ENCODE data around the gene CHMP6.

Gene CHMP6

GRCh38 chr17:80956321-80957190, 35.1 kb upstream of the CHMP6 start:
- DNase-seq = no peak

DNA sequence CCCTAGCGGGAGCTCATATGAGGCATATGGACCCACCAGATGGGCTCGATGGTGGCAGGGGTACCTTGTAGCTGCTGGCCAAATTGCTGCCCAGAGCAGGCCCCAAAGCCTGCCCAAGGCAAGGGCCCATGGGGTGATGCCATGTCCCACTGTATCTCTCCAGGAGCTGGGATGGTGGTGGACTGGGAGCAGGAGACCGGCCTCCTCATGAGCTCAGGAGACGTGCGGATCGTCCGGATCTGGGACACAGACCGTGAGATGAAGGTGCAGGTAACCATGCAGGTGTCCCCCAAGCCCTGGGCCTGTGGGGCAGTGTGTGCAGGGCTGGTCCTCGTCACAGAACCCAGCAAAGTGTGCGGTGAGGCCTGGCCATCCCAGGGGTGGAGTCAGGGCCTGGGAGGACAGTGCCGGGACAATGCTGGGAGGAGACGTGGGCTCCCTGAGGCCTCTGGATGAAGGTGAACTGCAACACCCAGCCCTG, 34.1 kb upstream of the CHMP6 start:
- DNase-seq = no peak

GRCh38 chr17:80959330-80960036, 32.2 kb upstream of the CHMP6 start:
- no peak for DNase-seq

- DNase-seq = no peak
Measured at GRCh38 chr17:80960037-80960796, 31.4 kb upstream of the CHMP6 start.

DNA sequence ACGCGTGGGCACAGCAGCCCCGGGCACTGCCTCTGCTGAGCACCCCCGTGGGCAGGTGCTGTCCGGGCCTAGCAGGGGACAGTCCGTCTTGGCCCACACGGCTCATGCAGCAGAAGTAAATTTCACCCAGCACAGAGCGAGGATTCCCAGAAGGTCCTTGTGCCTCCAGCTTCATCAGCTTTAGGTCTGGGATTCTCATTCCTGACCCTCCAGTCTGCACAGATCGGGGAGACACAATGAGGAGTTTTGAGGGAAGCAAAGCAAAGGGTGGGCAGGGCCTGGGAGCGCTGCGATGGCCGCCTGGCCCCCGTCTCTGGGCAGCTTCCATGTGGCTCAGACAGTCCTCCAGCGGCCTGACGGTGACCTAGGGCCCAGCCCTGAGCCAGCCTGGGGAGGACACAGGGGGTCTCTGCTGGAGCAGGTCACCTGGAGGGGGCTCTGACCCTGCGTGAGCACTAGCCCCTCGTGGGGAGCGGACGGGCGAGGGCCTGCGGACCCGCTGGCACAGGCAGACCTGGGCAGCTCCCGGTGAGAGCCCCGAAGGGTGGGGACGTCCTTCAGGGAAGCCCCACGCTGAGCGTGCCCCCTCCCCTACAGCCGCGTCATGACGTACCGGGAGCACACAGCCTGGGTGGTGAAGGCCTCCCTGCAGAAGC, 30.7 kb upstream of the CHMP6 start:
- DNase-seq = no peak

- no peak for DNase-seq
Measured at GRCh38 chr17:80961541-80962330, 29.9 kb upstream of the CHMP6 start.

GRCh38 chr17:80962356-80963329, 29.0 kb upstream of the CHMP6 start:
- DNase-seq = no peak

- no peak for DNase-seq
Measured at GRCh38 chr17:80963812-80964543, 27.7 kb upstream of the CHMP6 start.

GRCh38 chr17:80964544-80964856, 27.1 kb upstream of the CHMP6 start:
- no peak for DNase-seq

- no peak for DNase-seq
Measured at GRCh38 chr17:80964859-80965580, 26.6 kb upstream of the CHMP6 start.

- DNase-seq = no peak
Measured at GRCh38 chr17:80965606-80966005, 26.0 kb upstream of the CHMP6 start.

DNA sequence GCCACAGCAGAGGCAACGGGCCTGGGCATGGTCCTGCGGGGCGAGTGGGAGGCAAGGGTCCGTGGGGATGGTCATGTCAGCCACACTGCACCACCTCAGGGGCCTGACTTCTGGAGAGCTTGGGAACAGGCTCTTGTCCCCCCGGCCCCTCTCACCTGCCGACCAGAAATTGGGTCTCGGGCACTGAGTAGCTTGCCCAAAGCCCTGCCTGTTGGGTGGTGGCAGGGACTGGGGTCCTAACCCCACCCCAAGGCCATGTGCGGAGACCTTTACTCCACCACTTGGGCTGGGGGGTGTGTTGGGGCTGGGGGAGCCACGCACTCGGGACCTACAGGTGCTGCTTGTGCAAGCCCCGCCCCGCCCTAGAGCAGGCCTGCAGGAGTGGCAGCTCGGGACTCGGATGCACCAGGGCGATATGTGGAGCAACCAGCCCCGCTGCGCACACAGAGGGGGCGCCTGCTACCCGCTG, 24.2 kb upstream of the CHMP6 start:
- no peak for DNase-seq

- peak; percentile 79 for DNase-seq
Measured at GRCh38 chr17:80968602-80969029, 23.0 kb upstream of the CHMP6 start.

GRCh38 chr17:80969030-80969673, 22.5 kb upstream of the CHMP6 start:
- no peak for DNase-seq

- DNase-seq = no peak
Measured at GRCh38 chr17:80969674-80970043, 22.0 kb upstream of the CHMP6 start.

GRCh38 chr17:80970044-80970761, 21.4 kb upstream of the CHMP6 start:
- DNase-seq = no peak

DNA sequence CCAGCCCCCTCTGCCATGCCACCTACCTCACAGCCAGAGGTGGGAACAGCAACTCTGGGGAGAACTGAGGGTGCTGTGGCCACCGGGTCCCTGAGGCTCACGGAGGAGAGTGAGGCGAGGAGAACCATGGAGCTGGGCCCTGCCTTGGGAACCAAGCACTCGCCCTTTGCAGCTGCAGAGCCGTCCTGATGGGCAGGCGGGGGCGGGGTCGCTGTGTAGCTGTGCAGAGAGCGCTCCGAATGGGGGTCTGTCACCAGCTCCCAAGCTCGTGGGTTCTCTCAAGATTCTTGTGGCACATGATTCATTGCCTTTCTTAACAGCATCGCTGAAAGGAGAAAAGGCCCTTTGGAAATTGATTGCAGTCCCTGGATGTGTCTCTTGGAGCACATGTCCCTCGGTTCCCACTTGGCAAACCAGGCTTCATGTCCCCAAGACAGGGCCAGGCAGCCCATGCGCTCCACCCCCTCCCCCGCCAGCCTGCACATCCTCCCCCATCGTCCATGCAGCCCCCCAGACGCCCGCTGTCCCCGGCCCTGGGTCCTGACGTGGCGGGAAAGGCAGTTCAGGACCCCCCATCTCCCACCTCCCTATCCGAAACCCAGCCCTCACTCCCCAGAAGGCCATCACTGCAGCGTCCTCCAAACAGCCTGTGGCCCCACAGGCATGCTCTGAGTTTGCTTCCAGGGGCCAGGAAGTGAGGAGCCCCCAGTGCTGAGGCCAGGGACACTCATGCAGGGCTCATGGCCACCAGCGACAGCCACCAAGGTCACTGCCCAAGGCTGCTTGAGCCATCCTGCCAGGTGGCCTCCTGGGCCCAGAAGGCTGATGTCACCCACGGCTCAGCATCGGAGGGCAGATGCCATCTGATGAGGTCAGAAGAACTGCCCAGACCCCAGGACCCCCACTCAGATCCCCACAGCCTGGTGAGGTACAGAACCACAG, 20.6 kb upstream of the CHMP6 start:
- no peak for DNase-seq
